ENCODE data around the gene CLTCL1.

GRCh38 chr22:19223617-19224016 lies 67.9 kb downstream of the CLTCL1 start:
- TF ChIP-seq CTCF (IDR thresholded peaks at IDR 0.05) (no peak), POLR2AphosphoS5 (IDR thresholded peaks at IDR 0.05) (no peak), POLR2A (IDR thresholded peaks at IDR 0.05) (no peak)
